Esophagus squamous epithelium (tissue), 4 donors: ENCODE measurements around the gene SLC25A34.

Source experiments
- CTCF ChIP-seq, 6 experiments: fragments of 450-650 bp in 4 of 6; fragments of 200-600 bp in 2 of 6; sonication (generic) in 2 of 6; IDR thresholded peaks; one replicate each; pipeline ENCODE4 v1.5.1; 2016 to 2019; ENCODE audit warnings: antibody characterized with exemption in 6 of 6, mild to moderate bottlenecking in 4 of 6, moderate library complexity in 4 of 6
- POLR2A ChIP-seq, 4 donors: fragments of 450-650 bp; IDR thresholded peaks; one replicate each; pipeline ENCODE4 v1.6.1; 2017; ENCODE audit warnings: antibody characterized with exemption in 4 of 4, mild to moderate bottlenecking in 4 of 4, moderate library complexity in 3 of 4

- TF ChIP-seq CTCF (IDR thresholded peaks at IDR 0.05) (no peak), POLR2A (IDR thresholded peaks at IDR 0.05) (no peak)
These were observed 8.1 kb downstream of the SLC25A34 start for GRCh38 chr1:15744122-15744679.
